DOHH2 (cell line): ENCODE results near the gene TREX2.

Experiments used
- H3F3A ChIP-seq: fragments of 200-600 bp; sonication (generic), shearing (Covaris generic); 2 replicates; pipeline ENCODE4 v1.6.0; 2016; ENCODE audit warnings: antibody characterized with exemption, mild to moderate bottlenecking; ENCODE audit not compliant: control insufficient read depth, insufficient read depth
- H3K27ac ChIP-seq: fragments of 200-600 bp; sonication (generic); 2 replicates; pipeline ENCODE4 v1.5.1; 2014; ENCODE audit warnings: low read depth, mild to moderate bottlenecking, low read length, moderate library complexity
- H3K27me3 ChIP-seq: fragments of 200-600 bp; sonication (generic); 2 replicates; pipeline ENCODE4 v1.6.1; 2014; ENCODE audit warnings: mild to moderate bottlenecking, low read length, mixed read lengths; ENCODE audit not compliant: control insufficient read depth
- H3K36me3 ChIP-seq: fragments of 200-600 bp; sonication (generic); 2 replicates; pipeline ENCODE4 v1.6.1; 2014; ENCODE audit warnings: mild to moderate bottlenecking, low read length, moderate library complexity, mixed read lengths; ENCODE audit not compliant: control insufficient read depth
- H3K4me1 ChIP-seq: fragments of 200-600 bp; sonication (generic); 2 replicates; pipeline ENCODE4 v1.6.1; 2014; ENCODE audit warnings: mild to moderate bottlenecking, low read length, mixed read lengths; ENCODE audit not compliant: control insufficient read depth
- H3K4me2 ChIP-seq: fragments of 200-600 bp; sonication (generic); 2 replicates; pipeline ENCODE4 v1.6.0; 2014; ENCODE audit warnings: mild to moderate bottlenecking, low read length, moderate library complexity
- H3K4me3 ChIP-seq: fragments of 200-600 bp; sonication (generic); 2 replicates; pipeline ENCODE4 v1.5.1; 2014; ENCODE audit warnings: mild to moderate bottlenecking, low read length, mixed read lengths
- H3K79me2 ChIP-seq: fragments of 200-600 bp; sonication (generic); 2 replicates; pipeline ENCODE4 v1.6.1; 2014; ENCODE audit warnings: mild to moderate bottlenecking, low read length, mixed read lengths; ENCODE audit not compliant: control insufficient read depth
- H3K9me2 ChIP-seq: fragments of 200-600 bp; sonication (generic); replicated peaks from 2 replicates; pipeline ENCODE4 v1.6.1; 2014; ENCODE audit warnings: mild to moderate bottlenecking, low read length, mixed read lengths; ENCODE audit not compliant: control insufficient read depth
- H3K9me3 ChIP-seq: fragments of 200-600 bp; sonication (generic); 2 replicates; pipeline ENCODE4 v1.6.1; 2014; ENCODE audit warnings: antibody characterized with exemption, low read length, mixed read lengths; ENCODE audit not compliant: control insufficient read depth, insufficient read depth
- H4K20me1 ChIP-seq: fragments of 200-600 bp; sonication (generic); 2 replicates; pipeline ENCODE4 v1.6.0; 2014; ENCODE audit warnings: low read depth, mild to moderate bottlenecking, antibody characterized with exemption, low read length, moderate library complexity; ENCODE audit not compliant: control insufficient read depth, insufficient read depth
- EZH2phosphoT487 ChIP-seq: fragments of 200-600 bp; sonication (generic); IDR thresholded peaks from 2 replicates; pipeline ENCODE4 v1.6.1; 2017; ENCODE audit warnings: borderline replicate concordance, mild to moderate bottlenecking, antibody characterized with exemption, low read length, moderate library complexity, mixed read lengths
- TF ChIP-seq, protein P1 (sequence below): fragments of 200-600 bp; sonication (generic); IDR thresholded peaks from one replicate; pipeline ENCODE4 v1.5.1; 2014; ENCODE audit warnings: antibody characterized with exemption, mild to moderate bottlenecking, low read depth, low read length; ENCODE audit not compliant: poor library complexity, severe bottlenecking

The TREX2 gene

DNA sequence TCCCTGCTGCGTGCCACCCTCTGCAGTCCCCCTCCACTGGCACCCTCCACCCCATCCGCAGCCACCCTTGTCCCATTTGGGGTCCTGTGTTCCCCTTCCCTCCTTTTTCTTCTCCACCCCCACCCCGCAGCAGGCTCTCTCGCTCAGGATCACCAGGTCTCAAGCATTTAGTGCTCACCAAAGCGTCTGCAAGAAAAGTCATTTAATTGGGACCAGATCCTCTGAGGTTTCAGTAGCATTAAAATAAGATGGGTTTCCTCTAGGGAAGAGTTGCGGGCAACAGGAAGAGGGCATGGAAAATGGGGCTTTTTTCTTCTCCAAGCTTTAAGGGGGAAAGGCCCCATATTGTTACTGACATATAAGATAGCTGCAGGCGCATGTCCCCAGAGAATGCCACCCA is 29.4 kb upstream of the TREX2 start:
- Histone ChIP-seq H3K4me2 (no peak overlapping the region), H3K9me3 (no peaks in the 10 kb centered on the region), H3F3A (no peaks in the 10 kb centered on the region), H3K27me3 (no peaks in the 10 kb centered on the region), H3K79me2 (peaks cover under 1% of the 10 kb centered on the region; the same call in 1 of the 2 replicates), H3K27ac (no peak overlapping the region), H3K4me3 (no peak overlapping the region), H3K9me2 (no peaks in the 10 kb centered on the region), H4K20me1 (no peaks in the 10 kb centered on the region), H3K36me3 (no peaks in the 10 kb centered on the region), H3K4me1 (peaks cover 7% of the 10 kb centered on the region)
- no peak for TF ChIP-seq EZH2phosphoT487
- TF ChIP-seq, protein P1, sequence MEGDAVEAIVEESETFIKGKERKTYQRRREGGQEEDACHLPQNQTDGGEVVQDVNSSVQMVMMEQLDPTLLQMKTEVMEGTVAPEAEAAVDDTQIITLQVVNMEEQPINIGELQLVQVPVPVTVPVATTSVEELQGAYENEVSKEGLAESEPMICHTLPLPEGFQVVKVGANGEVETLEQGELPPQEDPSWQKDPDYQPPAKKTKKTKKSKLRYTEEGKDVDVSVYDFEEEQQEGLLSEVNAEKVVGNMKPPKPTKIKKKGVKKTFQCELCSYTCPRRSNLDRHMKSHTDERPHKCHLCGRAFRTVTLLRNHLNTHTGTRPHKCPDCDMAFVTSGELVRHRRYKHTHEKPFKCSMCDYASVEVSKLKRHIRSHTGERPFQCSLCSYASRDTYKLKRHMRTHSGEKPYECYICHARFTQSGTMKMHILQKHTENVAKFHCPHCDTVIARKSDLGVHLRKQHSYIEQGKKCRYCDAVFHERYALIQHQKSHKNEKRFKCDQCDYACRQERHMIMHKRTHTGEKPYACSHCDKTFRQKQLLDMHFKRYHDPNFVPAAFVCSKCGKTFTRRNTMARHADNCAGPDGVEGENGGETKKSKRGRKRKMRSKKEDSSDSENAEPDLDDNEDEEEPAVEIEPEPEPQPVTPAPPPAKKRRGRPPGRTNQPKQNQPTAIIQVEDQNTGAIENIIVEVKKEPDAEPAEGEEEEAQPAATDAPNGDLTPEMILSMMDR, result no peak

- Histone ChIP-seq H3K4me1 (peaks cover 7% of the 10 kb centered on the region), H4K20me1 (no peaks in the 10 kb centered on the region), H3K36me3 (no peaks in the 10 kb centered on the region), H3K4me2 (no peak overlapping the region), H3K79me2 (peaks cover 6% of the 10 kb centered on the region), H3K27me3 (no peaks in the 10 kb centered on the region), H3K27ac (no peak overlapping the region), H3K4me3 (no peak overlapping the region), H3F3A (no peaks in the 10 kb centered on the region), H3K9me3 (no peaks in the 10 kb centered on the region), H3K9me2 (no peaks in the 10 kb centered on the region)
- TF ChIP-seq EZH2phosphoT487, result no peak
- TF ChIP-seq, protein P1, result no peak
Measured at GRCh38 chrX:153474718-153475117, 28.9 kb upstream of the TREX2 start.

- H3K4me2 ChIP-seq, result no peak overlapping the region
- H3K79me2 ChIP-seq, result peaks cover 10% of the 10 kb centered on the region
- no peaks in the 10 kb centered on the region for H3K9me3 ChIP-seq
- no peak overlapping the region for H3K4me3 ChIP-seq
- H3K4me1 ChIP-seq, result peaks cover 7% of the 10 kb centered on the region
- H3K27me3 ChIP-seq, result no peaks in the 10 kb centered on the region
- no peak for TF ChIP-seq EZH2phosphoT487
- TF ChIP-seq, protein P1, result no peak
- H3K36me3 ChIP-seq, result no peaks in the 10 kb centered on the region
- H3K27ac ChIP-seq, result no peak overlapping the region
- no peaks in the 10 kb centered on the region for H4K20me1 ChIP-seq
- no peaks in the 10 kb centered on the region for H3F3A ChIP-seq
- H3K9me2 ChIP-seq, result no peaks in the 10 kb centered on the region
Measured at GRCh38 chrX:153474266-153474665, 28.4 kb upstream of the TREX2 start.

- Histone ChIP-seq H4K20me1 (no peaks in the 10 kb centered on the region), H3K4me3 (no peak overlapping the region), H3K79me2 (peaks cover 22% of the 10 kb centered on the region), H3K9me3 (no peaks in the 10 kb centered on the region), H3F3A (no peaks in the 10 kb centered on the region), H3K4me2 (no peak overlapping the region), H3K4me1 (peaks cover 7% of the 10 kb centered on the region), H3K27ac (no peak overlapping the region), H3K27me3 (no peaks in the 10 kb centered on the region), H3K9me2 (no peaks in the 10 kb centered on the region), H3K36me3 (peaks cover 9% of the 10 kb centered on the region)
- TF ChIP-seq, protein P1, result no peak
- no peak for TF ChIP-seq EZH2phosphoT487
Measured at GRCh38 chrX:153473126-153473525, 27.3 kb upstream of the TREX2 start.
